GM12878 (cell line): Measurements from ENCODE around the gene AKTIP. TPM values are rescaled to one million over a fixed set of nuclear protein-coding genes. Genes with fewer than 3 reads are reported as not detected.

Experiments
- ATAC-seq: fragments of 200-7000 bp; cut with Tn5 transposase; 3 replicates; pipeline ENCODE4 v1.9.1; 2020; ENCODE audit warnings: mild to moderate bottlenecking, moderate library complexity
- BruUV-seq: library from RNA; stranded (reverse); fragments of 400-500 nt; replicated peaks from 2 replicates; lab custom pipeline; 2021; lab: Mats Ljungman, UMichigan
- CTCF ChIA-PET: fragments of 300-600 bp; sonication (Branson Sonifier 250); formaldehyde crosslinking; extraction: SDS; loops from one replicate; lab custom pipeline; 2021; ENCODE audit warnings: inconsistent platforms; lab: Yijun Ruan, JAX
- POLR2A ChIA-PET: fragments of 350-600 bp; formaldehyde crosslinking; extraction: SDS; loops from one replicate; lab custom pipeline; 2021; ENCODE audit warnings: inconsistent platforms; lab: Charles Lee
- RAD21 ChIA-PET: fragments of 300-600 bp; sonication (Branson Sonifier 250); formaldehyde crosslinking; loops from one replicate; lab custom pipeline; 2023; ENCODE audit warnings: antibody characterized with exemption; ENCODE audit not compliant: unreplicated experiment; lab: Charles Lee
- SMC1A ChIA-PET: fragments of 300-600 bp; sonication (Branson Sonifier 250); formaldehyde crosslinking; loops from one replicate; lab custom pipeline; 2023; ENCODE audit not compliant: unreplicated experiment, uncharacterized antibody; lab: Charles Lee
- DNase-seq: peaks from one replicate; pipeline ENCODE4 v3.0.0-alpha.2; 2011; ENCODE audit warnings: low read depth, low spot score
- FAIRE-seq: peaks from 3 replicates; lab custom pipeline; 2011; peaks lifted over from hg19 to GRCh38; lab: Jason Lieb, UNC
- H2AFZ ChIP-seq: 2 replicates; pipeline ENCODE4 v1.6.0; 2011; ENCODE audit warnings: low read depth, low read length, control low read depth; ENCODE audit not compliant: control insufficient read depth
- H3K27ac ChIP-seq: 2 replicates; pipeline ENCODE4 v1.5.1; 2011; ENCODE audit warnings: control low read depth; ENCODE audit not compliant: control insufficient read depth, insufficient read depth
- H3K27me3 ChIP-seq, 2 experiments: replicated peaks in 1 of 2; 2 replicates each; pipeline versions ENCODE4 v1.6.0 to v1.6.1; 2011; ENCODE audit warnings: low read length in 1 of 2; ENCODE audit not compliant: control insufficient read depth in 2 of 2, insufficient read depth in 2 of 2
- H3K36me3 ChIP-seq, 2 experiments: 2 replicates each; pipeline ENCODE4 v1.5.1; 2011; ENCODE audit warnings: low read length in 1 of 2; ENCODE audit not compliant: control insufficient read depth in 2 of 2, insufficient read depth in 2 of 2
- H3K4me1 ChIP-seq: 2 replicates; pipeline ENCODE4 v1.6.1; 2011; ENCODE audit warnings: mild to moderate bottlenecking, low read length, moderate library complexity, mixed read lengths; ENCODE audit not compliant: control insufficient read depth, insufficient read depth
- H3K4me2 ChIP-seq: 2 replicates; pipeline ENCODE4 v1.6.0; 2011; ENCODE audit warnings: control low read depth; ENCODE audit not compliant: control insufficient read depth, insufficient read depth
- H3K4me3 ChIP-seq: fragments of 200-600 bp; sonication (generic); 2 replicates; pipeline ENCODE4 v1.5.1; 2016
- H3K79me2 ChIP-seq: 2 replicates; pipeline ENCODE4 v1.6.0; 2011; ENCODE audit warnings: low read length; ENCODE audit not compliant: control insufficient read depth, insufficient read depth
- H3K9ac ChIP-seq: 2 replicates; pipeline ENCODE4 v1.8.0; 2011; ENCODE audit warnings: low read length, control low read depth, mixed read lengths; ENCODE audit not compliant: control insufficient read depth, insufficient read depth
- H3K9me3 ChIP-seq: replicated peaks from 3 replicates; pipeline ENCODE4 v1.5.1; 2011; ENCODE audit warnings: mild to moderate bottlenecking, low read length; ENCODE audit not compliant: control insufficient read depth, insufficient read depth
- H4K20me1 ChIP-seq: 2 replicates; pipeline ENCODE4 v1.6.0; 2011; ENCODE audit not compliant: control insufficient read depth, insufficient read depth
- CBFB ChIP-seq: IDR thresholded peaks from 2 replicates; pipeline ENCODE4 v1.6.1; 2016; ENCODE audit warnings: antibody characterized with exemption, low read depth
- EZH2 ChIP-seq: IDR thresholded peaks from 2 replicates; pipeline ENCODE4 v1.6.1; 2012; ENCODE audit warnings: low read depth, mild to moderate bottlenecking, control low read depth, inconsistent platforms, low read length, borderline replicate concordance; ENCODE audit not compliant: control insufficient read depth
- HCFC1 ChIP-seq: fragments of 150-350 bp; IDR thresholded peaks from 2 replicates; pipeline ENCODE4 v1.6.1; 2014; ENCODE audit warnings: low read length
- MTA2 ChIP-seq: fragments of 450-650 bp; IDR thresholded peaks from 2 replicates; pipeline ENCODE4 v1.6.1; 2016; ENCODE audit warnings: low read depth, mild to moderate bottlenecking, moderate library complexity
- MYC ChIP-seq: IDR thresholded peaks from 2 replicates; pipeline ENCODE4 v1.6.1; 2011; ENCODE audit warnings: mild to moderate bottlenecking, low read length, moderate library complexity, inconsistent platforms; ENCODE audit not compliant: insufficient read depth, insufficient replicate concordance, insufficient read length, severe bottlenecking
- RELA ChIP-seq: fragments of 450-650 bp; IDR thresholded peaks from 2 replicates; pipeline ENCODE4 v1.8.0; 2014; ENCODE audit warnings: borderline replicate concordance; ENCODE audit not compliant: partially characterized antibody
- RELB ChIP-seq: fragments of 450-650 bp; IDR thresholded peaks from 2 replicates; pipeline ENCODE4 v1.6.1; 2017; ENCODE audit warnings: low read depth, mild to moderate bottlenecking, moderate library complexity
- ZBTB4 ChIP-seq: fragments of 450-650 bp; formaldehyde crosslinking; IDR thresholded peaks from 2 replicates; pipeline ENCODE4 v1.4.0; 2022; ENCODE audit warnings: mild to moderate bottlenecking, moderate library complexity
- WGBS: methylation state at CpG from one replicate; pipeline ENCODE4 v1.1.6; 2016; ENCODE audit warnings: low lambda C conversion rate; ENCODE audit not compliant: insufficient replicate concordance, insufficient coverage; ENCODE audit errors: missing lambda C conversion rate; 5-methylcytosine and 5-hydroxymethylcytosine counted together
- in situ Hi-C: fragments of 300-500 bp; cut with MboI; formaldehyde crosslinking; loops from 9 replicates; pipeline ENCODE4 v1.14.3; 2018; ENCODE audit warnings: mixed read lengths
- intact Hi-C: fragments of 100-400 bp; cut with micrococcal nuclease; formaldehyde crosslinking; loops from one replicate; pipeline ENCODE4 v1.14.2; 2022; ENCODE audit not compliant: unreplicated experiment
- polyA plus RNA-seq, 11 experiments: library from polyadenylated mRNA; depleted of rRNA in 4 of 11; unstranded in 6 of 11; stranded (reverse) in 5 of 11; fragments of >200 nt; fragmentation: Nextera tagmentation in 4 of 11; fragmentation: Illumina TruSeq in 1 of 11; extraction: Ambion mirVana in 4 of 11; extraction: Trizol in 1 of 11; gene quantifications; 1 replicate in 1 of 11; 2 replicates in 10 of 11; pipeline versions ENCODE4 v1.2.1 to v1.2.3, GENCODE V29; 2011 to 2016; ENCODE audit warnings: inconsistent platforms in 2 of 11, missing spikeins in 2 of 11, low read depth in 1 of 11
- total RNA-seq, 4 experiments: library from RNA; depleted of rRNA in 3 of 4; stranded (reverse); fragments of >200 nt in 3 of 4; fragmentation: Illumina TruSeq in 1 of 4; extraction: Trizol in 1 of 4; gene quantifications; 2 replicates each; pipeline versions ENCODE4 v1.2.1 to v1.2.3, GENCODE V29; 2013 to 2021

Gene AKTIP
- total and polyA plus RNA-seq, 10 of the 15 experiments (the other 5 are each of a cell fraction or from before 2014, with no cell fraction given) = 11.4 to 22.9 (median 13.6) TPM

GRCh38 chr16:53517851-53518250 is 14.8 kb upstream of the AKTIP start:
- ChIA-PET POLR2A (interaction anchor here (0.9 to 1.8 kb wide), 3 partner anchors 12 to 18 kb away, joined by 3 to 4 read pairs (median 4); no protein-coding TSS in a partner anchor), SMC1A (interaction anchor here (1.6 to 5.1 kb wide), 3 partner anchors 17 to 60 kb away, joined by 5 to 43 read pairs (median 5); no protein-coding TSS in a partner anchor), CTCF (interaction anchor here (0.7 to 2.6 kb wide), 3 partner anchors 8 to 543 kb away, joined by 3 to 10 read pairs (median 3); no protein-coding TSS in a partner anchor), RAD21 (interaction anchor here (1.6 kb wide), 1 partner anchor 32 kb away, joined by 7 read pairs; no protein-coding TSS in a partner anchor)
- Histone ChIP-seq H3K9ac (no peak overlapping the region; the same call in 1 of the 2 replicates), H4K20me1 (no peaks in the 10 kb centered on the region), H3K4me2 (no peak overlapping the region), H3K4me3 (no peak overlapping the region), H3K27ac (peak overlapping the region; percentile 94), H3K27me3 (no peaks in the 10 kb centered on the region), H3K9me3 (peaks cover 2% of the 10 kb centered on the region; the same call in 1 of the 3 replicates), H2AFZ (no peak overlapping the region), H3K4me1 (peaks cover 21% of the 10 kb centered on the region), H3K79me2 (no peaks in the 10 kb centered on the region), H3K36me3 (no peaks in the 10 kb centered on the region)
- TF ChIP-seq RELB (no peak), MYC (no peak), EZH2 (no peak), MTA2 (no peak), RELA (no peak), ZBTB4 (CRISPR knock-in tag) (no peak), CBFB (no peak), HCFC1 (no peak)
- intact Hi-C loops (loop anchor here (10.0 kb wide), 1 partner anchor 187 kb away; the partner anchor contains the start of genes FTO and RPGRIP1L), in situ Hi-C loops (loop anchor here (5.0 kb wide), 1 partner anchor 461 kb away; no protein-coding TSS in a partner anchor)
- 100% methylated on average over 4 of the region's 4 CpGs for WGBS
- FAIRE-seq (no peak), DNase-seq (no peak), ATAC-seq (no peak)
- BruUV-seq = no TSS peak
